ENCODE measurements around the gene PAM16.

Gene PAM16

DNA sequence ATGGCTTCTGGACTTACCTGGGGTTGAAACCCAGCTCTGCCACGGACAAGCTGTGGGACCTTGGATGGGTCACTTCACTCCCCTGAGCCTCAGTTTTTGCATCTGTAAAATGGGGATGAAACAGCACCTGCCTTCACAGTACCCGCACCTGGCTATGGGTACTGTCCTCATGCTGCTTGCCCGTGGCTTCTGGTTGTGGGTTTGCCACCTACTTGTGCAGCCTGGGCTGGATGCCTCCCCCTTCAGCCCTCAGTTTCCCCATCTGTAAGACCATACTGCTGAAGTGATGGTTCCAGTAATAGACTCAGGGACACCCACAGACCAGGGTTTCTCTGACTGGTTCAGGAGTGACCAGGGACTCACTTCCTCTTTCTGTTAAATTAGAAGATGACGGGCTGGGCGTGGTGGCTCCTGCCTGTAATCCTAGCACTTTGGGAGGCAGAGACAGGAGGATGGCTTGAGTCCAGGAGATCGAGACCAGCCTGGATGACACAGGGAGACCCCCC is 25.8 kb downstream of the PAM16 start:
- Mint-ChIP-seq H3K27me3 (ENCODE audit: low read depth) (no peaks in the 10 kb centered on the region), H3K9me3 (no peaks in the 10 kb centered on the region)
- TF ChIP-seq, protein P1, sequence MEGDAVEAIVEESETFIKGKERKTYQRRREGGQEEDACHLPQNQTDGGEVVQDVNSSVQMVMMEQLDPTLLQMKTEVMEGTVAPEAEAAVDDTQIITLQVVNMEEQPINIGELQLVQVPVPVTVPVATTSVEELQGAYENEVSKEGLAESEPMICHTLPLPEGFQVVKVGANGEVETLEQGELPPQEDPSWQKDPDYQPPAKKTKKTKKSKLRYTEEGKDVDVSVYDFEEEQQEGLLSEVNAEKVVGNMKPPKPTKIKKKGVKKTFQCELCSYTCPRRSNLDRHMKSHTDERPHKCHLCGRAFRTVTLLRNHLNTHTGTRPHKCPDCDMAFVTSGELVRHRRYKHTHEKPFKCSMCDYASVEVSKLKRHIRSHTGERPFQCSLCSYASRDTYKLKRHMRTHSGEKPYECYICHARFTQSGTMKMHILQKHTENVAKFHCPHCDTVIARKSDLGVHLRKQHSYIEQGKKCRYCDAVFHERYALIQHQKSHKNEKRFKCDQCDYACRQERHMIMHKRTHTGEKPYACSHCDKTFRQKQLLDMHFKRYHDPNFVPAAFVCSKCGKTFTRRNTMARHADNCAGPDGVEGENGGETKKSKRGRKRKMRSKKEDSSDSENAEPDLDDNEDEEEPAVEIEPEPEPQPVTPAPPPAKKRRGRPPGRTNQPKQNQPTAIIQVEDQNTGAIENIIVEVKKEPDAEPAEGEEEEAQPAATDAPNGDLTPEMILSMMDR (IDR thresholded peaks at IDR 0.05; ENCODE audit: unreplicated experiment in 3 of 3): no peak

DNA sequence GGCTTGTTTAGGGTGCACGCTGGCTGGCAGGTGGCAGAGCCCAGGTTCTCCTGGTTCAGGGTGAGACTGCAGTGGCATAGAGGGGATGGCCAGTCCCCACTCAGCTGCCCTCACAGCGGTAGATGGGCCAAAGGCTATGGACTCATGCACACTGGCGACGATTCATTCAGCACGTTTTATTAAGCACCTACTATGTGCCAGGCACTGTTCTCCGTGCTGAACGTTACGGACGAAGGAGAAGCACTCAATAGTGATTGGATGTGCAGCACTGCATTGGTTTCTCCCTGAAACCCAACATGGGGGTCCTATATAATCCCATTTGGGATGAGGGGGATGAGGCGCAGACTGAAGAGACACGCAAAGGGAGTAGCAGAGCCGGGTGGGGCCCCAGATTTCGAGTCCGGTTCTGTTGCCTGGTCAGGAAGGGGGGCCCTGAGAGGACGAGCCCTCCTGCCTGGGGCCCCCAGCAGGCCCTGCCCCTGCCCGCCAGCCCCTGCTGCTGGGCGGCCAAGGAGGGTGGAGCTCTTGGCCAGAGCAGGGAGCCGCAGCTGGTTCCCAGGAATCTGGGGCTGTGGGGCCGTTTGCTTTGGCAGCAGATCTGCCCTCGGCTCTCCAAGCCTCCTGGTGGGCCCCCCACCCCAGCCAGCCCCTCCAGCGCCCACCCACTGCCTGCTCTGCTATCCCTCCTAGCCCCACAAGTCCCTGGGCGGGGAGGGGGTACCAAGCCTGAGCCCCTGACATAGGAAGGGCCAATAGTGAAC is 26.4 kb downstream of the PAM16 start:
- H3K36me3 Mint-ChIP-seq (ENCODE audit: low read depth): no peaks in the 10 kb centered on the region
- no peaks in the 10 kb centered on the region for H3K27me3 Mint-ChIP-seq (ENCODE audit: low read depth)
- peak overlapping the region; percentile 93 to 99 (median 96) for H3K27ac Mint-ChIP-seq
- peaks cover 25% of the 10 kb centered on the region for H3K4me1 Mint-ChIP-seq
- no peaks in the 10 kb centered on the region for H3K9me3 Mint-ChIP-seq
- TF ChIP-seq, protein P1 (IDR thresholded peaks at IDR 0.05; ENCODE audit: unreplicated experiment in 3 of 3): no peak
- peak overlapping the region; percentile 58 to 69 (median 63) for H3K4me3 Mint-ChIP-seq

More for the DNA sequence above, 25.8 kb downstream of the PAM16 start:
- Mint-ChIP-seq H3K4me1 (peaks cover 24% of the 10 kb centered on the region), H3K27ac (peak overlapping the region; percentile 53 to 73 (median 64)), H3K36me3 (ENCODE audit: low read depth) (no peaks in the 10 kb centered on the region), H3K4me3 (peak overlapping the region in 1 of 3 experiments; percentile 46)

DNA sequence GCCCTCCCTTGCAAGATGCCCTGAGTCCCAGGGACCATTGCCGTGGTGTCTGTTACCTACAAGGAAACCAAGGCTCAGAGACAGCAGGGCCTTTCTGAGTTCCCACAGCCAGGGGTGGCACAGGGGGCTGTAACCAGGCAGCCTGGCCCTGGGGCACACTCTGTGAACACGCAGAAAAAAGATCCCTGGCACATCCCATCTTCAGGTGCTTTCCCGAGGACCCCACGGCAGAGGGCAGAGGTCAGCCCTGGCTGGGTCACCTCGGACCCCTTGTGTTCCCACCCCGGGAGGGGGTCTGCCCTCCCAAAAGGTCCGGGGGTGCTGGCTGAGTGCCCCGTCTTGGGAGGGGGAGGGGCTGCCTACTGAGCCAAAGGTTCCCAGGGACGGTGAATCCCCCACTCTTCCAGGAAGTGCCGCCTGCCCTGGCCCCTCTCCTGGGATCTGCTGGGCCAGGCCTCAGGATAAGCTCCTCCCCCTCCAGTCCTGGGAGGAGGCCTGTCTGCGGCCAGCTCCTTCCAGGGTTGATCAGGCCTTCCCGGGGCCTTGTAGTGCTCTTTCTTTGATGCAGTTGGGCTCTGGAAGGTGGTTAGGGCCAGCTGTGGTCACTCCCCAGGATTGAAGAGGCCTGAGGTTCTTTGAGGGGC is 27.2 kb downstream of the PAM16 start:
- H3K4me1 Mint-ChIP-seq: peaks cover 24% of the 10 kb centered on the region
- H3K9me3 Mint-ChIP-seq: no peaks in the 10 kb centered on the region
- no peaks in the 10 kb centered on the region for H3K36me3 Mint-ChIP-seq (ENCODE audit: low read depth)
- H3K27ac Mint-ChIP-seq: peak overlapping the region; percentile 93 to 99 (median 96)
- no peaks in the 10 kb centered on the region for H3K27me3 Mint-ChIP-seq (ENCODE audit: low read depth)
- peak overlapping the region; percentile 58 to 69 (median 63) for H3K4me3 Mint-ChIP-seq
- TF ChIP-seq, protein P1 (IDR thresholded peaks at IDR 0.05; ENCODE audit: unreplicated experiment in 3 of 3): no peak

DNA sequence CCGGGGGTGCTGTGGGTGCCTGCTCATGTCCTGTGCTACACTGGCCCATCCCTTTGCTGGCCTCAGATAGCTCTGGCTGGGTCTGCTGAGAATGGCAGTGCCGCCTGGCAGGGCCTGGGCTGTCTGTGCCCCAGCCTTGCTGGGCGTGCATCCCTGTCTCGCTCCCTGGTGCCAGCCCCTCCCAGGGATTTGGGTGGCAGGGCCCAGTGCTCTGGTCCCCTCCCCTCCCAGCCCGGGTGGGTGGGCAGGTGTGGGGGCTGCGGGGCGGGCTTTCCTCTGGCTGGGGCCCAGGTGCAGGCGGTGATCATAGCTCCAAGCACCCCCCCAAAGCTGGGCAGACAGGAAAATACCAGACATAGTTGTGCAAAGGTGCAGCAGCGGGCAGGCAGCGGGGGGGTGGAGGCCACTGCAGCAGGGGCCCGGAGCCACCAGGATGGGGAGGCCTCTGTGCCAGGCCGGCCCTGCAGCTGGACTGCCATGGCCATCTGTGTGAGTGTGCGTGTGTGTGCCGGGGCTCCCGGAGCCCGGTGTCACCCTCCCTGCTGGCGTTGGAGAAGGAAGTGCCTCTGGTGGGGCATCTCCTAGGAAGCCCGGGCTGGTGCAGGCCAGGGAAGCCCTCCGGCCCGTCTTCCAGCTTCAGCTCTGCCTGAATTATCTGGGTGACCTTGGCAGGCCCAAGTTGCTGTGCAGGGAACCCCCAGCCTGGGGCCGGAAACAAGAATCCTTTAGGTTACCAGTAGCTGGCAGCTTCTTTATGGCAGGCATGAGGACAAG is 27.9 kb downstream of the PAM16 start:
- Mint-ChIP-seq H3K9me3 (no peaks in the 10 kb centered on the region), H3K36me3 (ENCODE audit: low read depth) (no peaks in the 10 kb centered on the region), H3K27me3 (ENCODE audit: low read depth) (no peaks in the 10 kb centered on the region), H3K4me1 (peaks cover 27% of the 10 kb centered on the region), H3K27ac (peak overlapping the region; percentile 93 to 99 (median 96)), H3K4me3 (no peak overlapping the region)
- TF ChIP-seq, protein P1 (IDR thresholded peaks at IDR 0.05; ENCODE audit: unreplicated experiment in 3 of 3): no peak

DNA sequence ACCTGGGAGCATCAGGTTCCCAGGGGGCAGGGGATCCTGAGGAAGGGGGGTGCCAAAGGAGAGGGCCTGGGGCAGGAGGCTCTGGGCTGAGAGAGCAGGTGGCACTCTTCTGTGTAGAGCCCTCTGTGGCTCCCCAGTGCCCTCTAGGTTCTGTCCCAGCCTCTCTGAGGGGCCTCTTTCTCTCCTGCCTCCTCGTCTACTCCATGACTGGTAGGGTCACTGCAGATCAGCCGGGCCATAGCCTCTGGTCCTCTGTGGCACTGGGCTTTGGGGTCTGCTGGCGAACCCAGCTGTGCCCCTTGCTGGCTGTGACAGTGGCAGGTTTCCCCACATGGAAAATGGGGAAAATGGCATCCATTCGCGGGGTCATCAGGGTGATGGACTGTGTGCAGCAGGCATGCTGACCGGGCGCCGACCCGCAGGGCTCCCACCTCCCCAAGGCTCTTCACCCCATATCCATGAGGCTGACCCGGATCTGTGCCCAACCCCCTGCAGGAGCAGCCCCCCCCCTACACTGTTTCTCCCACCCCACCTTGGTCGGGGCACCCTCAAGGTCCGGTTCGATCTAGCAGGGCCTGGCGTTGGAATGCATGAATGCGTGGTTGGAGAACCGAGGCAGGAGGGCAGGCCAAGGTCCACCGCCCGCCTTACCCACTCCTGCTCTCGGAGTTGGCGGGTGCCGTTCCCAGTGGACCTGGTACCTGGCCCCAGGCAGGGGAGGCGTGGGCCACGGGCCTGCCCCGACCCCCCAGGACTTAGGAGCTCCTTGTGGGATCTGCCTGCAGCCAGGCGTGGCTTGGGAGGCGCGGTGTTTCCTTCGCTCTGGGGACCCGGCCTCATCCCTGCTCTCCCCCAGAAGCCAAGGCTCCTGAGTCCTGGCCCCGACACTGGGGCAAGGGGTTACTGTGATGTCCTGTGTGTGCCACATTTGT is 28.7 kb downstream of the PAM16 start:
- H3K9me3 Mint-ChIP-seq: no peaks in the 10 kb centered on the region
- no peaks in the 10 kb centered on the region for H3K27me3 Mint-ChIP-seq (ENCODE audit: low read depth)
- H3K4me3 Mint-ChIP-seq: no peak overlapping the region
- H3K36me3 Mint-ChIP-seq (ENCODE audit: low read depth): no peaks in the 10 kb centered on the region
- H3K27ac Mint-ChIP-seq: peak overlapping the region in 2 of 3 experiments; percentile 16 to 25
- H3K4me1 Mint-ChIP-seq: peaks cover 30% of the 10 kb centered on the region
- TF ChIP-seq, protein P1 (IDR thresholded peaks at IDR 0.05; ENCODE audit: unreplicated experiment in 3 of 3): no peak
